ENCODE measurements around the gene GATA5. TPM values are rescaled to one million over a fixed set of nuclear protein-coding genes. Genes with fewer than 3 reads are reported as not detected.

Gene GATA5
- total RNA-seq, 4 donors from 2014 or later, result 1.7 to 48.3 (median 39.5) TPM

- Histone ChIP-seq H3K4me1 (peaks cover 0 to 18% (median 3%) of the 10 kb centered on the region in 4 donors), H3K4me3 (no peak overlapping the region), H3K9me3 (no peaks in the 10 kb centered on the region), H3K36me3 (no peaks in the 10 kb centered on the region), H3K27me3 (no peaks in the 10 kb centered on the region), H3K27ac (no peak overlapping the region)
- TF ChIP-seq POLR2A (IDR thresholded peaks at IDR 0.05) (peak in 1 of 2 donors; percentile 25), CTCF (IDR thresholded peaks at IDR 0.05) (peak; percentile 60 to 92 (median 89))
- DNase-seq, result peak; percentile 77 to 89 (median 88)
These were observed 24.6 kb upstream of the GATA5 start for GRCh38 chr20:62500237-62500864.

- Histone ChIP-seq H3K9me3 (no peaks in the 10 kb centered on the region), H3K4me3 (no peak overlapping the region), H3K27me3 (no peaks in the 10 kb centered on the region), H3K27ac (no peak overlapping the region), H3K36me3 (no peaks in the 10 kb centered on the region), H3K4me1 (peaks cover 0 to 21% (median 3%) of the 10 kb centered on the region in 4 donors)
- no peak for DNase-seq
- no peak for TF ChIP-seq POLR2A (IDR thresholded peaks at IDR 0.05)
- TF ChIP-seq CTCF (IDR thresholded peaks at IDR 0.05), result no peak
These were observed 24.0 kb upstream of the GATA5 start for GRCh38 chr20:62499758-62500236.

GRCh38 chr20:62498874-62499273 is 23.1 kb upstream of the GATA5 start:
- no peaks in the 10 kb centered on the region for H3K27me3 ChIP-seq
- H3K4me3 ChIP-seq, result no peak overlapping the region
- no peak overlapping the region for H3K27ac ChIP-seq
- DNase-seq, result no peak
- no peaks in the 10 kb centered on the region for H3K36me3 ChIP-seq
- peaks cover 0 to 21% (median 3%) of the 10 kb centered on the region in 4 donors for H3K4me1 ChIP-seq
- no peak for TF ChIP-seq CTCF (IDR thresholded peaks at IDR 0.05)
- TF ChIP-seq POLR2A (IDR thresholded peaks at IDR 0.05), result no peak
- H3K9me3 ChIP-seq, result no peaks in the 10 kb centered on the region

GRCh38 chr20:62496568-62497218 is 20.9 kb upstream of the GATA5 start:
- no peaks in the 10 kb centered on the region for H3K9me3 ChIP-seq
- H3K36me3 ChIP-seq, result no peaks in the 10 kb centered on the region
- DNase-seq, result peak in 1 of 3 donors; percentile 25
- H3K4me1 ChIP-seq, result peaks cover 0 to 21% (median 0%) of the 10 kb centered on the region in 4 donors
- H3K27me3 ChIP-seq, result no peaks in the 10 kb centered on the region
- TF ChIP-seq POLR2A (IDR thresholded peaks at IDR 0.05) (no peak), CTCF (IDR thresholded peaks at IDR 0.05) (peak in 5 of 6 experiments; percentile 38 to 64 (median 59))
- H3K4me3 ChIP-seq, result no peak overlapping the region
- no peak overlapping the region for H3K27ac ChIP-seq

- no peaks in the 10 kb centered on the region for H3K9me3 ChIP-seq
- DNase-seq, result no peak
These were observed 20.2 kb upstream of the GATA5 start for GRCh38 chr20:62495749-62496567.

More at GRCh38 chr20:62495749-62496567, 20.2 kb upstream of the GATA5 start:
- no peak for TF ChIP-seq CTCF (IDR thresholded peaks at IDR 0.05)
- TF ChIP-seq POLR2A (IDR thresholded peaks at IDR 0.05), result no peak
- Histone ChIP-seq H3K27ac (peak overlapping the region in 1 of 4 donors; percentile 26), H3K36me3 (no peaks in the 10 kb centered on the region), H3K27me3 (no peaks in the 10 kb centered on the region), H3K4me3 (no peak overlapping the region), H3K4me1 (peaks cover 0 to 21% (median 0%) of the 10 kb centered on the region in 4 donors)
